Jurkat, Clone E6-1 (cell line): ENCODE results near the gene TYW1B.
"Not testable (repeated sequence)": the region's sequence is repeated elsewhere in the genome, so short reads cannot be mapped to it uniquely, and the experiment has no call there.

ENCODE experiments used
- DNase-seq: peaks from one replicate; pipeline ENCODE4 v3.0.0-alpha.2; 2011; ENCODE audit warnings: low read depth, low spot score
- H3K4me3 ChIP-seq: 2 replicates; pipeline ENCODE4 v1.5.1; 2011; ENCODE audit warnings: mild to moderate bottlenecking, low read length, control low read depth, moderate library complexity

Gene TYW1B

DNA sequence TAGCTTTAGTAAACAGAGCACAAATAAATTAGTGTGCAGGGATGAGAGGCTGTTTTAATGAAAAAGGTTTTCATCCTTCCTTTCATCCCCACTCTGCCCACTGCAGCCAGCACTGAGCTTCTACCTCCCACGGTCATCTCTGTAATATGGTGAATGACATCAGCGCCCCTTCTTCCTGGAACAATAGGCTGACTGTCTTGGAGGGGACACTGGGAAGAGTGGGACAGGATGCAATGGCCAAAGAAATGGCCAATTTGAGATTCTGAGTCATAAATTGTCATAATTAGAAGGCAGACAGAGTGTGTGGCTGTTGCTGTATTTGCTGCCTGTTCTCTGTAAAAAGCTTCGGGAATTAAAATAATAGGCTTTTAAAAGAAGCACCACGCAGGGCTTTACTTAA, 289.1 kb downstream of the TYW1B start:
- no peak for DNase-seq
- H3K4me3 ChIP-seq = no peak overlapping the region

DNA sequence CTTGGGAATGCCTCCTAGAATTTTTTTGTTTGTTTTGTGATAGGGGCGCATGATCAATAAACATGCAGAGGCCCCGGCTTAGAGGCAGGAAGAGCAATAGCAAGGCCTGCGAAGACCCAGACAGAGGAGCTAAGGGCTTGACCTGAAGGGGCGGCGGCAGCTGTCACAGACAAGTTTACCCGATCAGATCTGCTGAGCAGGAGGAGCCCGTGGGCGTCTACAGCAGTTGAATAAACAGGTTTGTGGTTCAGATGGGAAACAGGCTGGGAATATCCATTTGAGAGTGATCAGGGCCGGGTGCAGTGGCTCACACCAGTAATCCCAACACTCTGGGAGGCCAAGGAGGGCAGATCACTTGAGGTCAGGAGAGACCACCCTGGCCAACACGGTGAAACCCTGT, 289.9 kb downstream of the TYW1B start:
- DNase-seq = no peak
- no peak overlapping the region for H3K4me3 ChIP-seq

DNA sequence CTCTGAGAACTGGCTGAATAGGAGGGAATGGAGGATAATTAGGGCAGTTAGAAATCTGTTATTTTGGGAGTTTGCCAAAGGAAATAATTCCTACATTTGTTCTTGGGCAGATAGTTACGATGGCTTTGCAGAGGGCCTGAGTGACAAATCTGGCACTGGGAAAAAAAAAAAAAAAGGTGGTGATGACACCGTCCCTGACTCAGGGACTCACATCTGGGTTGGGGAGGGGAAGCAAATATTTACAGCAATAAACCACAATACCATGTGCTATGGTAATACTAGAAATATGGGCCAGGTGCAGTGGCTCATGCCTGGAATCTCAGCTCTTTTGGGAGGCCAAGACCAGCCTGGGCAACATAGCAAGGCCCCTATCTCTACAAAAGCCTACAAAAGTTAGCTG, 292.0 kb downstream of the TYW1B start:
- DNase-seq = not testable (repeated sequence)

DNA sequence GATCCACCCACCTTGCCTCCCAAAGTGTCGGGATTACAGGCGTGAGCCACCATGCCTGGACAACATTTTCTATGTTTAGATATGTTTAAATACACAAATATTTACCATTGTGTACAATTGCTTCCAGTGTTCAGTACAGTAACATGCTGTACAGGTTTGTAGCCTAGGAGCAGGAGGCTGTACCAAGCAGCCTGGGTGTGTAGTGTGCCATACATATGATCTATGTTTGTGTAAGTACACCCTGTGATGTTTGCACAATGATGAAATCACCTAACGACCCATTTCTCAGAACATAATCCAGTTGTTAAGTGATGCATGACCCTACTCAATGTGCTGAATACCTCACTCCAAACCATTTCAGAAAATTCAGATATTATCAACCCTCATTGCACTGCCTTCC, 297.0 kb downstream of the TYW1B start:
- DNase-seq, H3K4me3 ChIP-seq: not testable (repeated sequence)

More for the DNA sequence above, 292.0 kb downstream of the TYW1B start:
- not testable (repeated sequence) for H3K4me3 ChIP-seq
